Activated T-helper 2 cell treated with anti-CD3 and anti-CD28 coated beads, Interferon-gamma antibody, Interleukin-2, Interleukin-4, amounts not matched to agents 10 μg/mL and 5 μg/mL and 100 μg/mL, durations not matched to agents 14 hours and 24 hours and 36 hours (primary cell): Measurements from ENCODE around the gene BSCL2. TPM values are rescaled to one million over a fixed set of nuclear protein-coding genes. Genes with fewer than 3 reads are reported as not detected.
"Not testable (repeated sequence)": the region's sequence is repeated elsewhere in the genome, so short reads cannot be mapped to it uniquely, and the experiment has no call there.

Experiments
- DNase-seq: peaks from one replicate; pipeline ENCODE4 v3.0.0; 2021; ENCODE audit warnings: low spot score
- H3K27ac Mint-ChIP-seq: one replicate; pipeline ENCODE4 v1.8.0; 2021; ENCODE audit warnings: mixed read lengths
- H3K27me3 Mint-ChIP-seq: one replicate; pipeline ENCODE4 v1.8.0; 2021; ENCODE audit warnings: low read depth, mixed read lengths
- H3K36me3 Mint-ChIP-seq: one replicate; pipeline ENCODE4 v1.8.0; 2021; ENCODE audit warnings: low read depth, mixed read lengths
- H3K4me1 Mint-ChIP-seq: one replicate; pipeline ENCODE4 v1.8.0; 2021; ENCODE audit warnings: low read depth, mixed read lengths
- H3K4me3 Mint-ChIP-seq: one replicate; pipeline ENCODE4 v1.8.0; 2021; ENCODE audit warnings: low read depth, mild to moderate bottlenecking, moderate library complexity, mixed read lengths
- H3K9me3 Mint-ChIP-seq: one replicate; pipeline ENCODE4 v1.8.0; 2021; ENCODE audit warnings: mixed read lengths
- intact Hi-C: fragments of 100-400 bp; cut with micrococcal nuclease; formaldehyde crosslinking; loops from one replicate; pipeline ENCODE4 v1.15.1; 2023
- total RNA-seq: library from RNA; stranded (reverse); gene quantifications from 2 replicates; pipeline ENCODE4 v1.2.3, GENCODE V29; 2022

BSCL2 gene
- 28.7 and 32.8 TPM in 2 replicates for total RNA-seq

GRCh38 chr11:62707277-62707861 is at the start of gene BSCL2, which contains the start of gene GNG3:
BSCL2 (minus strand) TSS chr11:62707424; CDS start chr11:62707195, 229 bp downstream.
GNG3 (plus strand) TSS chr11:62707676; CDS start chr11:62708296, 620 bp downstream.
- intact Hi-C loops, result loop anchor here (5.0 kb wide), 1 partner anchor 125 kb away; the partner anchor contains the start of genes STX5 and TEX54
- H3K27me3 Mint-ChIP-seq, result no peaks in the 10 kb centered on the region
- H3K27ac Mint-ChIP-seq, result peak within 1 kb of the TSS; percentile 88
- DNase-seq, result no peak
- peaks cover 39% of the 10 kb centered on the region for H3K36me3 Mint-ChIP-seq
- peaks cover 39% of the 10 kb centered on the region for H3K4me1 Mint-ChIP-seq
- no peaks in the 10 kb centered on the region for H3K9me3 Mint-ChIP-seq
- H3K4me3 Mint-ChIP-seq, result peak within 1 kb of the TSS; percentile 82

GRCh38 chr11:62755086-62755615 is 47.9 kb upstream of the BSCL2 start:
- no peaks in the 10 kb centered on the region for H3K27me3 Mint-ChIP-seq
- intact Hi-C loops, result loop anchor here (2.0 kb wide), 1 partner anchor 50 kb away; the partner anchor contains the start of gene NXF1
- H3K27ac Mint-ChIP-seq, result no peak overlapping the region
- no peaks in the 10 kb centered on the region for H3K9me3 Mint-ChIP-seq
- DNase-seq, result no peak
- H3K4me1 Mint-ChIP-seq, result peaks cover 3% of the 10 kb centered on the region
- peak overlapping the region; percentile 33 for H3K4me3 Mint-ChIP-seq
- H3K36me3 Mint-ChIP-seq, result peaks cover 3% of the 10 kb centered on the region

GRCh38 chr11:62753736-62754603 is 46.7 kb upstream of the BSCL2 start, which contains the start of gene ZBTB3:
ZBTB3 (minus strand) TSS chr11:62754160; CDS start chr11:62753664, 496 bp downstream.
- H3K4me1 Mint-ChIP-seq, result peaks cover 5% of the 10 kb centered on the region
- H3K9me3 Mint-ChIP-seq, result no peaks in the 10 kb centered on the region
- H3K36me3 Mint-ChIP-seq, result peaks cover 8% of the 10 kb centered on the region
- intact Hi-C loops, result loop anchor here (1.0 to 2.0 kb wide), 6 partner anchors 7 to 77 kb away; partner anchors contain the start of genes NXF1, POLR2G, TAF6L and TMEM179B
- peak within 1 kb of the TSS; percentile 85 for H3K4me3 Mint-ChIP-seq
- DNase-seq, result peak; percentile 98
- no peaks in the 10 kb centered on the region for H3K27me3 Mint-ChIP-seq
- peak within 1 kb of the TSS; percentile 93 for H3K27ac Mint-ChIP-seq

GRCh38 chr11:62752994-62753735 is 45.9 kb upstream of the BSCL2 start:
- Mint-ChIP-seq H3K4me1 (peaks cover 7% of the 10 kb centered on the region), H3K4me3 (peak overlapping the region; percentile 85), H3K27ac (peak overlapping the region; percentile 93), H3K36me3 (peaks cover 11% of the 10 kb centered on the region), H3K27me3 (no peaks in the 10 kb centered on the region), H3K9me3 (no peaks in the 10 kb centered on the region)
- intact Hi-C loops, result loop anchor here (1.0 to 2.0 kb wide), 2 partner anchors 8 to 24 kb away; partner anchors contain the start of genes POLR2G and TTC9C
- no peak for DNase-seq

- peak overlapping the region; percentile 46 for H3K27ac Mint-ChIP-seq
- intact Hi-C loops, result loop anchor here (2.0 kb wide), 1 partner anchor 23 kb away; the partner anchor contains the start of gene TTC9C
- H3K4me3 Mint-ChIP-seq, result no peak overlapping the region
- no peaks in the 10 kb centered on the region for H3K9me3 Mint-ChIP-seq
- H3K36me3 Mint-ChIP-seq, result peaks cover 11% of the 10 kb centered on the region
- H3K27me3 Mint-ChIP-seq, result no peaks in the 10 kb centered on the region
- DNase-seq, result no peak
- H3K4me1 Mint-ChIP-seq, result peaks cover 7% of the 10 kb centered on the region
Observed at GRCh38 chr11:62752177-62752785, 45.1 kb upstream of the BSCL2 start.

GRCh38 chr11:62749931-62750330 is 42.7 kb upstream of the BSCL2 start:
- H3K4me1 Mint-ChIP-seq, H3K9me3 Mint-ChIP-seq, H3K27ac Mint-ChIP-seq, intact Hi-C loops, H3K4me3 Mint-ChIP-seq, H3K27me3 Mint-ChIP-seq, DNase-seq: not testable (repeated sequence)
- peaks cover 11% of the 10 kb centered on the region for H3K36me3 Mint-ChIP-seq

- DNase-seq, result no peak
- Mint-ChIP-seq H3K9me3 (no peaks in the 10 kb centered on the region), H3K36me3 (peaks cover 11% of the 10 kb centered on the region), H3K4me1 (peaks cover 4% of the 10 kb centered on the region), H3K27me3 (no peaks in the 10 kb centered on the region), H3K27ac (no peak overlapping the region), H3K4me3 (no peak overlapping the region)
- intact Hi-C loops, result no loop called here
Observed at GRCh38 chr11:62747475-62748160, 40.4 kb upstream of the BSCL2 start.

GRCh38 chr11:62737196-62737595 is 30.0 kb upstream of the BSCL2 start:
- Mint-ChIP-seq H3K9me3 (no peaks in the 10 kb centered on the region), H3K4me1 (peaks cover 5% of the 10 kb centered on the region), H3K4me3 (no peak overlapping the region), H3K27ac (no peak overlapping the region), H3K36me3 (peaks cover 40% of the 10 kb centered on the region), H3K27me3 (no peaks in the 10 kb centered on the region)
- DNase-seq, result no peak
- intact Hi-C loops, result no loop called here

- Mint-ChIP-seq H3K36me3 (peaks cover 43% of the 10 kb centered on the region), H3K9me3 (no peaks in the 10 kb centered on the region), H3K4me1 (peaks cover 10% of the 10 kb centered on the region), H3K27ac (peak overlapping the region; percentile 6), H3K4me3 (no peak overlapping the region), H3K27me3 (no peaks in the 10 kb centered on the region)
- intact Hi-C loops, result no loop called here
- DNase-seq, result no peak
Observed at GRCh38 chr11:62732830-62733229, 25.6 kb upstream of the BSCL2 start.

- Mint-ChIP-seq H3K4me1 (peaks cover 15% of the 10 kb centered on the region), H3K36me3 (peaks cover 46% of the 10 kb centered on the region), H3K4me3 (peak overlapping the region; percentile 76)
- intact Hi-C loops, H3K27me3 Mint-ChIP-seq, H3K9me3 Mint-ChIP-seq, H3K27ac Mint-ChIP-seq, DNase-seq: not testable (repeated sequence)
Observed at GRCh38 chr11:62730076-62730475, 22.9 kb upstream of the BSCL2 start.

- peaks cover 61% of the 10 kb centered on the region for H3K36me3 Mint-ChIP-seq
Observed at GRCh38 chr11:62728171-62728988, 21.2 kb upstream of the BSCL2 start, which contains the start of gene TTC9C. TTC9C (plus strand) TSS chr11:62728486; CDS start chr11:62728849, 363 bp downstream.

More at GRCh38 chr11:62728171-62728988, 21.2 kb upstream of the BSCL2 start, which contains the start of gene TTC9C:
- intact Hi-C loops, result loop anchor here (2.0 to 5.0 kb wide), 3 partner anchors 24 to 126 kb away; partner anchors contain the start of genes INTS5 and MTA2
- Mint-ChIP-seq H3K27me3 (no peaks in the 10 kb centered on the region), H3K9me3 (no peaks in the 10 kb centered on the region), H3K4me1 (peaks cover 30% of the 10 kb centered on the region), H3K4me3 (peak within 1 kb of the TSS; percentile 99), H3K27ac (peak within 1 kb of the TSS; percentile 96)
- peak; percentile 78 for DNase-seq
